ENCODE results near the gene ZSWIM3.
"Not testable (repeated sequence)": the region's sequence is repeated elsewhere in the genome, so short reads cannot be mapped to it uniquely, and the experiment has no call there.

ZSWIM3 gene

GRCh38 chr20:45898285-45898684 is 40.9 kb downstream of the ZSWIM3 start:
- TF ChIP-seq ZFP30 (CRISPR knock-in tag; IDR thresholded peaks at IDR 0.05) (no peak), ISL1 (CRISPR knock-in tag; IDR thresholded peaks at IDR 0.05) (no peak), ZNF565 (CRISPR knock-in tag; conservative IDR thresholded peaks at IDR 0.05; ENCODE audit: low read depth) (no peak), CSDC2 (CRISPR knock-in tag; IDR thresholded peaks at IDR 0.05) (no peak), RARB (CRISPR knock-in tag; IDR thresholded peaks at IDR 0.05) (no peak), TOX (CRISPR knock-in tag; IDR thresholded peaks at IDR 0.05; ENCODE audit: borderline replicate concordance) (no peak), ZC3H10 (CRISPR knock-in tag; IDR thresholded peaks at IDR 0.05) (no peak), ZNF8 (CRISPR knock-in tag; IDR thresholded peaks at IDR 0.05) (no peak), TCF4 (CRISPR knock-in tag; IDR thresholded peaks at IDR 0.05; ENCODE audit: borderline replicate concordance) (no peak), SNAI2 (CRISPR knock-in tag; IDR thresholded peaks at IDR 0.05) (no peak), ZFP3 (CRISPR knock-in tag; IDR thresholded peaks at IDR 0.05) (no peak), BACH2 (CRISPR knock-in tag; IDR thresholded peaks at IDR 0.05; ENCODE audit: borderline replicate concordance) (no peak), OSR1 (CRISPR knock-in tag; IDR thresholded peaks at IDR 0.05) (no peak), CREB5 (CRISPR knock-in tag; IDR thresholded peaks at IDR 0.05; ENCODE audit: low read depth) (no peak), PPARA (CRISPR knock-in tag; IDR thresholded peaks at IDR 0.05; ENCODE audit: borderline replicate concordance) (no peak)
- TF ChIP-seq, protein P1, sequence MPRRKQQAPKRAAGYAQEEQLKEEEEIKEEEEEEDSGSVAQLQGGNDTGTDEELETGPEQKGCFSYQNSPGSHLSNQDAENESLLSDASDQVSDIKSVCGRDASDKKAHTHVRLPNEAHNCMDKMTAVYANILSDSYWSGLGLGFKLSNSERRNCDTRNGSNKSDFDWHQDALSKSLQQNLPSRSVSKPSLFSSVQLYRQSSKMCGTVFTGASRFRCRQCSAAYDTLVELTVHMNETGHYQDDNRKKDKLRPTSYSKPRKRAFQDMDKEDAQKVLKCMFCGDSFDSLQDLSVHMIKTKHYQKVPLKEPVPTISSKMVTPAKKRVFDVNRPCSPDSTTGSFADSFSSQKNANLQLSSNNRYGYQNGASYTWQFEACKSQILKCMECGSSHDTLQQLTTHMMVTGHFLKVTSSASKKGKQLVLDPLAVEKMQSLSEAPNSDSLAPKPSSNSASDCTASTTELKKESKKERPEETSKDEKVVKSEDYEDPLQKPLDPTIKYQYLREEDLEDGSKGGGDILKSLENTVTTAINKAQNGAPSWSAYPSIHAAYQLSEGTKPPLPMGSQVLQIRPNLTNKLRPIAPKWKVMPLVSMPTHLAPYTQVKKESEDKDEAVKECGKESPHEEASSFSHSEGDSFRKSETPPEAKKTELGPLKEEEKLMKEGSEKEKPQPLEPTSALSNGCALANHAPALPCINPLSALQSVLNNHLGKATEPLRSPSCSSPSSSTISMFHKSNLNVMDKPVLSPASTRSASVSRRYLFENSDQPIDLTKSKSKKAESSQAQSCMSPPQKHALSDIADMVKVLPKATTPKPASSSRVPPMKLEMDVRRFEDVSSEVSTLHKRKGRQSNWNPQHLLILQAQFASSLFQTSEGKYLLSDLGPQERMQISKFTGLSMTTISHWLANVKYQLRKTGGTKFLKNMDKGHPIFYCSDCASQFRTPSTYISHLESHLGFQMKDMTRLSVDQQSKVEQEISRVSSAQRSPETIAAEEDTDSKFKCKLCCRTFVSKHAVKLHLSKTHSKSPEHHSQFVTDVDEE (CRISPR knock-in tag; IDR thresholded peaks at IDR 0.05): no peak
- no peak for ATAC-seq

DNA sequence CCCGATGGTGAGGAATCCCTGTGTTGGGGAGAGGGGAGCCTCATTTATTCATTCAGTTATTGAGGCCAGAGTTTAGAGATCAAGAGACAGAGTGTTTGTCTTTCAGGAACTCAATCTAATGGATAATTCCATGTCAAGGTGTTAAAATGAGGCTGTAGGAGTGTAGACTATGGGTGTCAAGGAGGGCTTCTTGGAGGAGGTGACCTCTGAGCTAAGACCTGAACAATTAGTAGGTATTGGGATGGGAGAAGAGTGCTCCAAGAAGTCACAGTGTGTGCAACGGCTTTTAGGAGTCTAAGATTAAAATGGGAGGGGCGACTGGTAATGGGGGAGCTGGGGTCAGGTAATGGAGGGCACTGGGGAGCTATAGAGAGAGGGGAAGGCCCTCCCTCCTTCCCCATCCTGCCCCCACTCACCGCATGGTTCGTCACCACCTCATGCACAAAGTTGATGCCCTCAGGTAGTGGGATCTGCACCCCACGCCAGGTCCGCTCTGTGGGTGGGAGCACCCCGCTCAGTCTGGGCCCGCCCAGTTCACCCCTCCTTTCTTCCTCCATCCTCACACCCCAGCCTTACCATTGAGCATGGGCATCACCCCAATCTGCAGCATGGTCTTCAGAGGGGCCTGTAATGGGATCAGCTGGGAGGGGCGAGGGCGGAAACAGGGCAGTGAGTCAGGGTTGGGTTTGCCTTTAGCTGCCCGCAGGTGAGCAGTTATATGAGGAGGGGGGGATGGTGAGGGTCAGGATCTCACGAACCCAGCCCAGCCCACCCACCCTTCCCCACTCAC is 41.8 kb downstream of the ZSWIM3 start:
- TF ChIP-seq CSDC2 (CRISPR knock-in tag; IDR thresholded peaks at IDR 0.05): no peak
- TF ChIP-seq PPARA (CRISPR knock-in tag; IDR thresholded peaks at IDR 0.05; ENCODE audit: borderline replicate concordance): no peak
- TF ChIP-seq, protein P2, sequence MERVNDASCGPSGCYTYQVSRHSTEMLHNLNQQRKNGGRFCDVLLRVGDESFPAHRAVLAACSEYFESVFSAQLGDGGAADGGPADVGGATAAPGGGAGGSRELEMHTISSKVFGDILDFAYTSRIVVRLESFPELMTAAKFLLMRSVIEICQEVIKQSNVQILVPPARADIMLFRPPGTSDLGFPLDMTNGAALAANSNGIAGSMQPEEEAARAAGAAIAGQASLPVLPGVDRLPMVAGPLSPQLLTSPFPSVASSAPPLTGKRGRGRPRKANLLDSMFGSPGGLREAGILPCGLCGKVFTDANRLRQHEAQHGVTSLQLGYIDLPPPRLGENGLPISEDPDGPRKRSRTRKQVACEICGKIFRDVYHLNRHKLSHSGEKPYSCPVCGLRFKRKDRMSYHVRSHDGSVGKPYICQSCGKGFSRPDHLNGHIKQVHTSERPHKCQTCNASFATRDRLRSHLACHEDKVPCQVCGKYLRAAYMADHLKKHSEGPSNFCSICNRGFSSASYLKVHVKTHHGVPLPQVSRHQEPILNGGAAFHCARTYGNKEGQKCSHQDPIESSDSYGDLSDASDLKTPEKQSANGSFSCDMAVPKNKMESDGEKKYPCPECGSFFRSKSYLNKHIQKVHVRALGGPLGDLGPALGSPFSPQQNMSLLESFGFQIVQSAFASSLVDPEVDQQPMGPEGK (CRISPR knock-in tag; IDR thresholded peaks at IDR 0.05; ENCODE audit: borderline replicate concordance): no peak
- no peak for TF ChIP-seq ZNF70 (CRISPR knock-in tag; IDR thresholded peaks at IDR 0.05)
- TF ChIP-seq ZFP3 (CRISPR knock-in tag; IDR thresholded peaks at IDR 0.05): no peak
- no peak for TF ChIP-seq SNAI2 (CRISPR knock-in tag; IDR thresholded peaks at IDR 0.05)
- no peak for TF ChIP-seq ARNTL (CRISPR knock-in tag; IDR thresholded peaks at IDR 0.05; ENCODE audit: borderline replicate concordance, low read depth)
- no peak for TF ChIP-seq ZFP30 (CRISPR knock-in tag; IDR thresholded peaks at IDR 0.05)
- TF ChIP-seq CREB5 (CRISPR knock-in tag; IDR thresholded peaks at IDR 0.05; ENCODE audit: low read depth): no peak
- ATAC-seq: no peak

DNA sequence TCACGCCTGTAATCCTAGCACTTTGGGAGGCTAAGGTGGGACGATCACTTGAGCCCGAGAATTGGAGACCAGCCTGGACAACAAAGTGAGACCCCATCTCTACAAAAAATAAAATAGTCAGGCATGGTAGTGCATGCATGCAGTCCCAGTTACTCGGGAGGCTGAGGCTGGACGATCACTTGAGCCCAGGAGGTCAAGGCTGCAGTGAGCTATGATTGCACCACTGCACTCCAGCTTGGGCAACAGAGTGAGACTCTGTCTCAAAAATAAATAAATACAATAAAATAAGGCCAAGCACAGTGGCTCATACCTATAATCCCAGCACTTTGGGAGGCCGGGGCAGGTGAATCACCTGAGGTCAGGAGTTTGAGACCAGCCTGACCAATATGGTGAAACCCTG is 43.9 kb downstream of the ZSWIM3 start:
- not testable (repeated sequence) for ATAC-seq

- no peak for ATAC-seq
These were observed 44.8 kb downstream of the ZSWIM3 start for GRCh38 chr20:45902199-45902701.

More at GRCh38 chr20:45902199-45902701, 44.8 kb downstream of the ZSWIM3 start:
- TF ChIP-seq ISL1 (CRISPR knock-in tag; IDR thresholded peaks at IDR 0.05) (no peak), TOX (CRISPR knock-in tag; IDR thresholded peaks at IDR 0.05; ENCODE audit: borderline replicate concordance) (no peak), ZNF8 (CRISPR knock-in tag; IDR thresholded peaks at IDR 0.05) (no peak), GLIS3 (CRISPR knock-in tag; IDR thresholded peaks at IDR 0.05) (no peak), BACH2 (CRISPR knock-in tag; IDR thresholded peaks at IDR 0.05; ENCODE audit: borderline replicate concordance) (no peak), SNAI2 (CRISPR knock-in tag; IDR thresholded peaks at IDR 0.05) (no peak)
